K562 (cell line): ENCODE data around the gene SHB. TPM values are rescaled to one million over a fixed set of nuclear protein-coding genes. Genes with fewer than 3 reads are reported as not detected.
A peak's percentile ranks its signal among the peaks of the same experiment; 100 is the strongest.

ENCODE experiments used
- ATAC-seq: fragments of 200-7000 bp; cut with Tn5 transposase; 3 replicates; pipeline ENCODE4 v1.9.1; 2020; ENCODE audit warnings: moderate library complexity
- BruUV-seq: library from RNA; stranded (reverse); fragments of 400-500 nt; replicated peaks from 2 replicates; lab custom pipeline; 2021; lab: Mats Ljungman, UMichigan
- CTCF ChIA-PET: fragments of 300-600 bp; formaldehyde crosslinking; extraction: SDS; loops from one replicate; lab custom pipeline; 2021; ENCODE audit warnings: low intra/inter-chr PET ratio; lab: Yijun Ruan, JAX
- POLR2A ChIA-PET: fragments of 300-600, 350-650 bp; sonication (Branson Sonifier 250); formaldehyde crosslinking; extraction: SDS; loops from one replicate; lab custom pipeline; 2021; ENCODE audit warnings: antibody characterized with exemption, inconsistent platforms; lab: Yijun Ruan, JAX
- DNase-seq, 4 experiments: peaks; one replicate each; pipeline versions ENCODE4 v3.0.0 to v3.0.0-alpha.2; 2011 to 2018; ENCODE audit warnings: low spot score in 3 of 4, mixed read lengths in 3 of 4; ENCODE audit errors: extremely low read depth in 1 of 4
- FAIRE-seq: peaks from 2 replicates; lab custom pipeline; 2011; peaks lifted over from hg19 to GRCh38; lab: Jason Lieb, UNC
- H2AFZ ChIP-seq: 2 replicates; pipeline ENCODE4 v1.6.0; 2011; ENCODE audit warnings: low read depth, low read length, control low read depth, inconsistent platforms
- H3K27ac ChIP-seq: fragments of 200-600 bp; 3 replicates; pipeline ENCODE4 v1.8.0; 2011; ENCODE audit warnings: low read depth, mild to moderate bottlenecking, control low read depth, inconsistent platforms, low read length, moderate library complexity, mixed read lengths; ENCODE audit errors: extremely low read depth
- H3K27me3 ChIP-seq, 2 experiments: fragments of 300-600 bp in 1 of 2; 2 replicates in 1 of 2; 3 replicates in 1 of 2; pipeline versions ENCODE4 v1.6.0 to v1.8.0; 2011; ENCODE audit warnings: inconsistent platforms in 2 of 2, low read length in 2 of 2, mild to moderate bottlenecking in 1 of 2, mixed read lengths in 1 of 2, moderate library complexity in 1 of 2; ENCODE audit not compliant: control insufficient read depth in 2 of 2, insufficient read depth in 2 of 2
- H3K36me3 ChIP-seq: fragments of 300-600 bp; 3 replicates; pipeline ENCODE4 v1.8.0; 2011; ENCODE audit warnings: mild to moderate bottlenecking, low read length, inconsistent platforms; ENCODE audit not compliant: control insufficient read depth, insufficient read depth
- H3K4me1 ChIP-seq, 2 experiments: fragments of 200-600 bp in 1 of 2; replicated peaks in 1 of 2; 2 replicates in 1 of 2; 3 replicates in 1 of 2; pipeline versions ENCODE4 v1.5.1 to v1.8.0; 2011; ENCODE audit warnings: inconsistent platforms in 2 of 2, low read length in 2 of 2, mild to moderate bottlenecking in 1 of 2, mixed read lengths in 1 of 2, moderate library complexity in 1 of 2; ENCODE audit not compliant: control insufficient read depth in 2 of 2, insufficient read depth in 2 of 2
- H3K4me2 ChIP-seq: 2 replicates; pipeline ENCODE4 v1.6.1; 2011; ENCODE audit warnings: low read length, control low read depth, inconsistent platforms, mixed read lengths; ENCODE audit not compliant: insufficient read depth
- H3K4me3 ChIP-seq: fragments of 200-600 bp; sonication (generic), shearing (Covaris generic); 2 replicates; pipeline ENCODE4 v1.5.1; 2016; ENCODE audit warnings: control low read depth, inconsistent platforms
- H3K79me2 ChIP-seq: fragments of 200-600 bp; 3 replicates; pipeline ENCODE4 v1.8.0; 2011; ENCODE audit warnings: low read length, inconsistent platforms; ENCODE audit not compliant: control insufficient read depth, insufficient read depth
- H3K9ac ChIP-seq, 2 experiments: 2 replicates each; pipeline versions ENCODE4 v1.6.0 to v1.6.1; 2011; ENCODE audit warnings: low read depth in 2 of 2, low read length in 2 of 2, control low read depth in 1 of 2, inconsistent platforms in 1 of 2, mild to moderate bottlenecking in 1 of 2, mixed read lengths in 1 of 2; ENCODE audit not compliant: insufficient read depth in 1 of 2
- H3K9me1 ChIP-seq: one replicate; pipeline ENCODE4 v1.6.0; 2011; ENCODE audit warnings: inconsistent platforms, mild to moderate bottlenecking, low read length, moderate library complexity; ENCODE audit not compliant: control insufficient read depth, insufficient read depth
- H3K9me3 ChIP-seq: replicated peaks from 2 replicates; pipeline ENCODE4 v1.5.1; 2011; ENCODE audit warnings: low read depth, low read length, inconsistent platforms; ENCODE audit not compliant: control insufficient read depth, insufficient read depth
- H4K20me1 ChIP-seq: replicated peaks from 2 replicates; pipeline ENCODE4 v1.6.1; 2011; ENCODE audit warnings: low read length, inconsistent platforms, mixed read lengths; ENCODE audit not compliant: control insufficient read depth, insufficient read depth
- MXD1 ChIP-seq: fragments of 250-450 bp; sonication (Bioruptor Pico); IDR thresholded peaks from 2 replicates; pipeline ENCODE4 v1.8.0; 2021; ENCODE audit warnings: borderline replicate concordance, mild to moderate bottlenecking, moderate library complexity; ENCODE audit not compliant: poor library complexity, severe bottlenecking
- OTX1 ChIP-seq: fragments of 450-650 bp; formaldehyde crosslinking; IDR thresholded peaks from 2 replicates; pipeline ENCODE4 v1.4.0; 2022; ENCODE audit warnings: mild to moderate bottlenecking
- WGBS: fragments of 100-300 bp; shearing (Covaris generic); methylation state at CpG from one replicate; pipeline ENCODE4 v1.1.6; 2016; ENCODE audit warnings: low coverage, mixed read lengths; ENCODE audit not compliant: insufficient coverage; ENCODE audit errors: missing lambda C conversion rate; 5-methylcytosine and 5-hydroxymethylcytosine counted together
- in situ Hi-C: fragments of 300-500 bp; cut with MboI; formaldehyde crosslinking; loops from 4 replicates; pipeline ENCODE4 v1.15.0; 2018; ENCODE audit warnings: inconsistent platforms, mixed read lengths
- intact Hi-C: fragments of 100-400 bp; cut with micrococcal nuclease; formaldehyde crosslinking; loops from 2 replicates; pipeline ENCODE4 v1.14.2; 2022
- polyA plus RNA-seq, 8 experiments: library from polyadenylated mRNA; depleted of rRNA in 4 of 8; stranded (reverse) in 5 of 8; unstranded in 3 of 8; fragments of >200 nt; fragmentation: Nextera tagmentation in 2 of 8; fragmentation: Illumina TruSeq in 1 of 8; extraction: Ambion mirVana in 2 of 8; extraction: Trizol in 1 of 8; gene quantifications; 2 replicates each; pipeline versions ENCODE4 v1.2.1 to v1.2.3, GENCODE V29; 2011 to 2014; ENCODE audit warnings: inconsistent platforms in 1 of 8, missing spikeins in 1 of 8
- total RNA-seq, 7 experiments: library from RNA; depleted of rRNA in 6 of 7; stranded (reverse); fragments of >200 nt in 6 of 7; fragmentation: Illumina TruSeq in 2 of 7; extraction: Trizol in 2 of 7; gene quantifications; 2 replicates each; pipeline versions ENCODE4 v1.2.1 to v1.2.3, GENCODE V29; 2011 to 2021; ENCODE audit warnings: low replicate concordance in 1 of 7

The SHB gene
- total and polyA plus RNA-seq, 9 of the 15 experiments (the other 6 are each of a cell fraction or from before 2014, with no cell fraction given): 0.78 to 16.0 (median 5.3) TPM

GRCh38 chr9:37916471-37917312, 152.3 kb downstream of the SHB start:
- CTCF ChIA-PET: no interaction called here
- DNase-seq (no peak), ATAC-seq (no peak)
- Histone ChIP-seq H3K27me3 (no peaks in the 10 kb centered on the region), H3K9ac (peak overlapping the region in 1 of 2 experiments; percentile 40; a peak in 1 of 4 replicates), H3K9me1 (no peaks in the 10 kb centered on the region), H3K36me3 (peaks cover 11% of the 10 kb centered on the region; the same call in 1 of the 3 replicates)
- intact Hi-C loops: no loop called here
- BruUV-seq: no TSS peak
- no peak for TF ChIP-seq MXD1 (CRISPR knock-in tag)
- TF ChIP-seq OTX1 (CRISPR knock-in tag): no peak
- TF ChIP-seq, all 486 proteins: peak for 0
- no peaks in the 10 kb centered on the region for H3K9me3 ChIP-seq
- no peaks in the 10 kb centered on the region for H3K79me2 ChIP-seq
- in situ Hi-C loops: no loop called here
- 80% methylated on average over 15 of the region's 18 CpGs for WGBS
- H3K4me1 ChIP-seq: peaks cover 0 to 16% of the 10 kb centered on the region in 2 experiments; a peak in 1 of 5 replicates
- no peak for FAIRE-seq
- H3K27ac ChIP-seq: no peak overlapping the region
- POLR2A ChIA-PET: interaction anchor here (0.7 to 0.8 kb wide), 3 partner anchors 11 to 172 kb away, joined by 3 to 4 read pairs (median 3); no protein-coding TSS in a partner anchor
- H2AFZ ChIP-seq: no peak overlapping the region
- no peak overlapping the region for H3K4me3 ChIP-seq
- no peaks in the 10 kb centered on the region for H4K20me1 ChIP-seq
- H3K4me2 ChIP-seq: no peak overlapping the region
